ENCODE data around the gene ASPA. TPM values are rescaled to one million over a fixed set of nuclear protein-coding genes. Genes with fewer than 3 reads are reported as not detected.

The ASPA gene
- total RNA-seq, 1 donor from 2014 or later = not detected

- FAIRE-seq = no peak
- peaks cover 6% of the 10 kb centered on the region for H3K9me3 Mint-ChIP-seq (ENCODE audit: unreplicated experiment)
- no peaks in the 10 kb centered on the region for H3K4me1 Mint-ChIP-seq (ENCODE audit: low read depth, unreplicated experiment)
- Histone ChIP-seq H3K4me2 (ENCODE audit: low read length) (no peak overlapping the region), H3K4me3 (ENCODE audit: insufficient read depth, low read depth, low read length) (no peak overlapping the region), H3K9ac (ENCODE audit: low read length) (no peak overlapping the region), H3K79me2 (ENCODE audit: insufficient read depth, low read length) (no peaks in the 10 kb centered on the region), H3K9me3 (ENCODE audit: insufficient read depth, low read depth, low read length) (no peaks in the 10 kb centered on the region), H3K27me3 (ENCODE audit: insufficient read depth, low read length) (no peaks in the 10 kb centered on the region), H3K4me1 (ENCODE audit: insufficient read depth, low read length) (no peaks in the 10 kb centered on the region), H2AFZ (ENCODE audit: low read depth, low read length) (no peak overlapping the region), H3K27ac (ENCODE audit: low read depth, low read length) (no peak overlapping the region), H3K36me3 (ENCODE audit: insufficient read depth, low read length) (no peaks in the 10 kb centered on the region), H4K20me1 (ENCODE audit: insufficient read depth, low read length) (no peaks in the 10 kb centered on the region)
- H3K36me3 Mint-ChIP-seq (ENCODE audit: low read depth, unreplicated experiment) = no peaks in the 10 kb centered on the region
- TF ChIP-seq EZH2 (IDR thresholded peaks at IDR 0.05; ENCODE audit: insufficient read depth, low read length) = no peak
- TF ChIP-seq CTCF (IDR thresholded peaks at IDR 0.05; ENCODE audit: insufficient read depth, low read depth, low read length) = no peak
- no peak for DNase-seq (ENCODE audit: low read depth)
- H3K27me3 Mint-ChIP-seq (ENCODE audit: low read depth, unreplicated experiment) = no peaks in the 10 kb centered on the region
- no peak overlapping the region for H3K4me3 Mint-ChIP-seq (ENCODE audit: unreplicated experiment)
- H3K27ac Mint-ChIP-seq (ENCODE audit: unreplicated experiment) = no peak overlapping the region
Observed at GRCh38 chr17:3502466-3502865, 26.7 kb downstream of the ASPA start.

- Histone ChIP-seq H3K4me3 (ENCODE audit: insufficient read depth, low read depth, low read length) (no peak overlapping the region), H2AFZ (ENCODE audit: low read depth, low read length) (no peak overlapping the region), H4K20me1 (ENCODE audit: insufficient read depth, low read length) (no peaks in the 10 kb centered on the region), H3K4me2 (ENCODE audit: low read length) (no peak overlapping the region), H3K36me3 (ENCODE audit: insufficient read depth, low read length) (no peaks in the 10 kb centered on the region), H3K4me1 (ENCODE audit: insufficient read depth, low read length) (no peaks in the 10 kb centered on the region), H3K9me3 (ENCODE audit: insufficient read depth, low read depth, low read length) (no peaks in the 10 kb centered on the region), H3K27me3 (ENCODE audit: insufficient read depth, low read length) (no peaks in the 10 kb centered on the region), H3K27ac (ENCODE audit: low read depth, low read length) (no peak overlapping the region), H3K9ac (ENCODE audit: low read length) (no peak overlapping the region), H3K79me2 (ENCODE audit: insufficient read depth, low read length) (no peaks in the 10 kb centered on the region)
- TF ChIP-seq EZH2 (IDR thresholded peaks at IDR 0.05; ENCODE audit: insufficient read depth, low read length) = no peak
- TF ChIP-seq CTCF (IDR thresholded peaks at IDR 0.05; ENCODE audit: insufficient read depth, low read depth, low read length) = no peak
- peaks cover 7% of the 10 kb centered on the region for H3K9me3 Mint-ChIP-seq (ENCODE audit: unreplicated experiment)
- H3K27ac Mint-ChIP-seq (ENCODE audit: unreplicated experiment) = no peak overlapping the region
- H3K4me1 Mint-ChIP-seq (ENCODE audit: low read depth, unreplicated experiment) = no peaks in the 10 kb centered on the region
- no peaks in the 10 kb centered on the region for H3K27me3 Mint-ChIP-seq (ENCODE audit: low read depth, unreplicated experiment)
- H3K36me3 Mint-ChIP-seq (ENCODE audit: low read depth, unreplicated experiment) = no peaks in the 10 kb centered on the region
- no peak overlapping the region for H3K4me3 Mint-ChIP-seq (ENCODE audit: unreplicated experiment)
- DNase-seq (ENCODE audit: low read depth) (no peak), FAIRE-seq (no peak)
Observed at GRCh38 chr17:3503285-3503684, 27.5 kb downstream of the ASPA start.

GRCh38 chr17:3505008-3505407 lies 29.2 kb downstream of the ASPA start:
- no peak for FAIRE-seq
- Histone ChIP-seq H3K79me2 (ENCODE audit: insufficient read depth, low read length) (no peaks in the 10 kb centered on the region), H3K27ac (ENCODE audit: low read depth, low read length) (no peak overlapping the region), H3K4me2 (ENCODE audit: low read length) (no peak overlapping the region), H3K36me3 (ENCODE audit: insufficient read depth, low read length) (no peaks in the 10 kb centered on the region), H4K20me1 (ENCODE audit: insufficient read depth, low read length) (no peaks in the 10 kb centered on the region), H3K9me3 (ENCODE audit: insufficient read depth, low read depth, low read length) (no peaks in the 10 kb centered on the region), H3K4me3 (ENCODE audit: insufficient read depth, low read depth, low read length) (no peak overlapping the region), H3K4me1 (ENCODE audit: insufficient read depth, low read length) (no peaks in the 10 kb centered on the region), H2AFZ (ENCODE audit: low read depth, low read length) (no peak overlapping the region), H3K9ac (ENCODE audit: low read length) (no peak overlapping the region), H3K27me3 (ENCODE audit: insufficient read depth, low read length) (no peaks in the 10 kb centered on the region)
- H3K9me3 Mint-ChIP-seq (ENCODE audit: unreplicated experiment) = peaks cover 10% of the 10 kb centered on the region
- no peak for TF ChIP-seq CTCF (IDR thresholded peaks at IDR 0.05; ENCODE audit: insufficient read depth, low read depth, low read length)
- TF ChIP-seq EZH2 (IDR thresholded peaks at IDR 0.05; ENCODE audit: insufficient read depth, low read length) = no peak
- no peak overlapping the region for H3K27ac Mint-ChIP-seq (ENCODE audit: unreplicated experiment)
- H3K4me1 Mint-ChIP-seq (ENCODE audit: low read depth, unreplicated experiment) = no peaks in the 10 kb centered on the region
- H3K36me3 Mint-ChIP-seq (ENCODE audit: low read depth, unreplicated experiment) = no peaks in the 10 kb centered on the region
- no peak overlapping the region for H3K4me3 Mint-ChIP-seq (ENCODE audit: unreplicated experiment)
- H3K27me3 Mint-ChIP-seq (ENCODE audit: low read depth, unreplicated experiment) = no peaks in the 10 kb centered on the region
- no peak for DNase-seq (ENCODE audit: low read depth)
